Tibial artery (tissue), 4 donors: Measurements from ENCODE around the gene POMGNT1.

Experiments used
- DNase-seq, 2 donors: peaks; one replicate each; pipeline ENCODE4 v3.0.0-alpha.2; 2019
- H3K27ac ChIP-seq, 2 donors: fragments of 200-600 bp; sonication (generic) in 1 of 2; 1 replicate in 1 of 2; 2 replicates in 1 of 2; pipeline ENCODE4 v1.5.1; 2018 to 2019; ENCODE audit warnings: mild to moderate bottlenecking in 1 of 2
- H3K27me3 ChIP-seq, 2 donors: fragments of 200-600 bp; sonication (generic) in 1 of 2; one replicate each; pipeline versions ENCODE4 v1.5.1 to v1.6.0; 2016 to 2019
- H3K36me3 ChIP-seq, 3 donors: fragments of 200-600 bp; sonication (generic) in 2 of 3; one replicate each; pipeline ENCODE4 v1.5.1; 2016 to 2019; ENCODE audit warnings: mild to moderate bottlenecking in 2 of 3
- H3K4me1 ChIP-seq, 4 donors: fragments of 200-600 bp; sonication (generic) in 2 of 4; 1 replicate in 3 of 4; 2 replicates in 1 of 4; pipeline ENCODE4 v1.5.1; 2016 to 2019
- H3K4me3 ChIP-seq, 2 donors: fragments of 200-600 bp; sonication (generic) in 1 of 2; 1 replicate in 1 of 2; 2 replicates in 1 of 2; pipeline ENCODE4 v1.5.1; 2018 to 2019; ENCODE audit warnings: mild to moderate bottlenecking in 2 of 2
- H3K9me3 ChIP-seq, 3 donors: fragments of 200-600 bp; sonication (generic) in 1 of 3; one replicate each; pipeline ENCODE4 v1.5.1; 2016 to 2019
- CTCF ChIP-seq, 2 experiments: fragments of 200-600 bp in 1 of 2; fragments of 450-650 bp in 1 of 2; IDR thresholded peaks; one replicate each; pipeline ENCODE4 v1.5.1; 2017 to 2019; ENCODE audit warnings: antibody characterized with exemption in 2 of 2, mild to moderate bottlenecking in 1 of 2, moderate library complexity in 1 of 2
- intact Hi-C: fragments of 100-400 bp; cut with DNase I; formaldehyde crosslinking; loops from one replicate; pipeline ENCODE4 v1.15.0; 2023; ENCODE audit warnings: low total_unique reads

The POMGNT1 gene

GRCh38 chr1:46188295-46189030 lies 9.8 kb downstream of the POMGNT1 start:
- Histone ChIP-seq H3K4me3 (no peak overlapping the region), H3K9me3 (no peaks in the 10 kb centered on the region), H3K27me3 (no peaks in the 10 kb centered on the region), H3K36me3 (peaks cover 22 to 67% (median 34%) of the 10 kb centered on the region in 3 donors), H3K27ac (peak overlapping the region in 1 of 2 donors; percentile 38), H3K4me1 (peaks cover 0 to 14% (median 10%) of the 10 kb centered on the region in 4 donors)
- no peak for TF ChIP-seq CTCF (IDR thresholded peaks at IDR 0.05)
- intact Hi-C loops = no loop called here
- peak in 1 of 2 donors; percentile 51 for DNase-seq

GRCh38 chr1:46187106-46187869 lies 10.9 kb downstream of the POMGNT1 start:
- no peak for DNase-seq
- TF ChIP-seq CTCF (IDR thresholded peaks at IDR 0.05) = no peak
- Histone ChIP-seq H3K4me1 (peaks cover 0 to 26% (median 22%) of the 10 kb centered on the region in 4 donors), H3K36me3 (peaks cover 14 to 56% (median 23%) of the 10 kb centered on the region in 3 donors), H3K27me3 (no peaks in the 10 kb centered on the region), H3K9me3 (no peaks in the 10 kb centered on the region), H3K27ac (no peak overlapping the region), H3K4me3 (no peak overlapping the region)
- intact Hi-C loops = no loop called here

- intact Hi-C loops = no loop called here
- peak overlapping the region in 1 of 2 donors; percentile 81 for H3K27ac ChIP-seq
- DNase-seq = no peak
- H3K27me3 ChIP-seq = no peaks in the 10 kb centered on the region
- peaks cover 14 to 43% (median 15%) of the 10 kb centered on the region in 3 donors for H3K36me3 ChIP-seq
- no peaks in the 10 kb centered on the region for H3K9me3 ChIP-seq
- no peak overlapping the region for H3K4me3 ChIP-seq
- peaks cover 0 to 26% (median 21%) of the 10 kb centered on the region in 4 donors for H3K4me1 ChIP-seq
- TF ChIP-seq CTCF (IDR thresholded peaks at IDR 0.05) = no peak
Observed at GRCh38 chr1:46186076-46186475, 12.2 kb downstream of the POMGNT1 start.

- TF ChIP-seq CTCF (IDR thresholded peaks at IDR 0.05) = no peak
- no peak for DNase-seq
- intact Hi-C loops = no loop called here
- H3K9me3 ChIP-seq = no peaks in the 10 kb centered on the region
- no peak overlapping the region for H3K4me3 ChIP-seq
- peak overlapping the region; percentile 81 to 86 for H3K27ac ChIP-seq
- no peaks in the 10 kb centered on the region for H3K27me3 ChIP-seq
- H3K36me3 ChIP-seq = peaks cover 5 to 34% (median 9%) of the 10 kb centered on the region in 3 donors
- peaks cover 0 to 32% (median 18%) of the 10 kb centered on the region in 4 donors for H3K4me1 ChIP-seq
Observed at GRCh38 chr1:46184920-46185658, 13.1 kb downstream of the POMGNT1 start.

- intact Hi-C loops = no loop called here
- H3K4me1 ChIP-seq = peaks cover 0 to 40% (median 20%) of the 10 kb centered on the region in 4 donors
- no peak for TF ChIP-seq CTCF (IDR thresholded peaks at IDR 0.05)
- DNase-seq = no peak
- H3K27me3 ChIP-seq = no peaks in the 10 kb centered on the region
- H3K36me3 ChIP-seq = peaks cover under 1 to 23% (median 5%) of the 10 kb centered on the region in 3 donors
- peak overlapping the region; percentile 81 to 86 for H3K27ac ChIP-seq
- no peak overlapping the region for H3K4me3 ChIP-seq
- H3K9me3 ChIP-seq = no peaks in the 10 kb centered on the region
Observed at GRCh38 chr1:46183926-46184557, 14.2 kb downstream of the POMGNT1 start.
